Endothelial cell of umbilical vein (primary cell): ENCODE measurements around the gene PDCD1LG2. TPM values are rescaled to one million over a fixed set of nuclear protein-coding genes. Genes with fewer than 3 reads are reported as not detected.
"Not testable (repeated sequence)": the region's sequence is repeated elsewhere in the genome, so short reads cannot be mapped to it uniquely, and the experiment has no call there.

Source experiments
- BruUV-seq: library from RNA; stranded (reverse); fragments of 400-500 nt; replicated peaks from 2 replicates; lab custom pipeline; 2021; lab: Mats Ljungman, UMichigan
- CTCF ChIA-PET: fragments of 300-600, 350-600 bp; sonication (Branson Sonifier 250); formaldehyde crosslinking; loops from one replicate; lab custom pipeline; 2021; ENCODE audit warnings: antibody characterized with exemption, inconsistent platforms; lab: Charles Lee
- POLR2A ChIA-PET: fragments of 300-600, 350-600 bp; sonication (Branson Sonifier 250); formaldehyde crosslinking; loops from one replicate; lab custom pipeline; 2021; ENCODE audit warnings: antibody characterized with exemption, inconsistent platforms; lab: Charles Lee
- DNase-seq: peaks from one replicate; pipeline ENCODE4 v3.0.0-alpha.2; 2011; ENCODE audit warnings: low read depth, low spot score
- FAIRE-seq: peaks from 2 replicates; lab custom pipeline; 2011; peaks lifted over from hg19 to GRCh38; lab: Jason Lieb, UNC
- H2AFZ ChIP-seq: 2 replicates; pipeline ENCODE4 v1.6.0; 2012; ENCODE audit warnings: low read depth, low read length, control low read depth, inconsistent platforms
- H3K27ac ChIP-seq: 2 replicates; pipeline ENCODE4 v1.5.1; 2011; ENCODE audit warnings: low read depth, mild to moderate bottlenecking, control low read depth, low read length, moderate library complexity; ENCODE audit not compliant: insufficient read depth
- H3K27me3 ChIP-seq, 2 experiments: 2 replicates each; pipeline versions ENCODE4 v1.6.0 to v1.6.1; 2011; ENCODE audit warnings: low read length in 2 of 2, mixed read lengths in 1 of 2; ENCODE audit not compliant: control insufficient read depth in 2 of 2, insufficient read depth in 2 of 2
- H3K36me3 ChIP-seq, 2 experiments: 2 replicates in 1 of 2; 3 replicates in 1 of 2; pipeline ENCODE4 v1.5.1; 2011; ENCODE audit warnings: low read length in 2 of 2, mild to moderate bottlenecking in 1 of 2, moderate library complexity in 1 of 2; ENCODE audit not compliant: control insufficient read depth in 2 of 2, insufficient read depth in 2 of 2; ENCODE audit errors: extremely low read depth in 1 of 2
- H3K4me1 ChIP-seq: 3 replicates; pipeline ENCODE4 v1.5.1; 2011; ENCODE audit warnings: mild to moderate bottlenecking, low read length; ENCODE audit not compliant: control insufficient read depth, insufficient read depth; ENCODE audit errors: extremely low read depth
- H3K4me2 ChIP-seq: 2 replicates; pipeline ENCODE4 v1.6.1; 2011; ENCODE audit warnings: low read length, control low read depth, mixed read lengths; ENCODE audit not compliant: insufficient read depth
- H3K4me3 ChIP-seq, 3 experiments: fragments of 200-600 bp in 1 of 3; sonication (generic), shearing (Covaris generic) in 1 of 3; replicated peaks in 1 of 3; 2 replicates each; pipeline ENCODE4 v1.5.1; 2011 to 2016; ENCODE audit warnings: control low read depth in 3 of 3, low read length in 3 of 3, mild to moderate bottlenecking in 2 of 3, inconsistent platforms in 1 of 3, low read depth in 1 of 3, moderate library complexity in 1 of 3; ENCODE audit not compliant: insufficient read depth in 1 of 3
- H3K79me2 ChIP-seq: 2 replicates; pipeline ENCODE4 v1.6.0; 2012; ENCODE audit warnings: low read length, inconsistent platforms; ENCODE audit not compliant: control insufficient read depth, insufficient read depth
- H3K9ac ChIP-seq: replicated peaks from 2 replicates; pipeline ENCODE3; 2011; ENCODE audit warnings: low read length, control low read depth; ENCODE audit not compliant: insufficient read depth; ENCODE audit errors: extremely low read depth
- H3K9me1 ChIP-seq: replicated peaks from 3 replicates; pipeline ENCODE4 v1.6.0; 2011; ENCODE audit warnings: mild to moderate bottlenecking, low read length; ENCODE audit not compliant: control insufficient read depth, insufficient read depth; ENCODE audit errors: extremely low read depth
- H3K9me3 ChIP-seq: replicated peaks from 2 replicates; pipeline ENCODE4 v1.5.1; 2012; ENCODE audit warnings: low read length, inconsistent platforms; ENCODE audit not compliant: control insufficient read depth, insufficient read depth
- H4K20me1 ChIP-seq: replicated peaks from 2 replicates; pipeline ENCODE3; 2011; ENCODE audit warnings: mild to moderate bottlenecking, low read length; ENCODE audit not compliant: control insufficient read depth, insufficient read depth; ENCODE audit errors: extremely low read depth
- GATA2 ChIP-seq: IDR thresholded peaks from 2 replicates; pipeline ENCODE4 v1.7.0; 2011; ENCODE audit warnings: low read depth, mild to moderate bottlenecking, moderate library complexity, mixed read lengths, low read length; ENCODE audit not compliant: insufficient read length, insufficient read depth
- MYC ChIP-seq: IDR thresholded peaks from one replicate; pipeline ENCODE4 v1.6.1; 2011; ENCODE audit warnings: mild to moderate bottlenecking, low read depth, low read length
- POLR2A ChIP-seq: IDR thresholded peaks from 2 replicates; pipeline ENCODE4 v1.6.1; 2012; ENCODE audit warnings: low read depth, mild to moderate bottlenecking, control low read depth, low read length
- dilution Hi-C: fragments of 300-500 bp; cut with MboI; formaldehyde crosslinking; loops from one replicate; pipeline ENCODE4 v1.15.0; 2019; ENCODE audit warnings: low sequenced_read_pairs; ENCODE audit not compliant: extremely low pct_ligation_motif_present
- intact Hi-C: fragments of 100-400 bp; cut with micrococcal nuclease; formaldehyde crosslinking; loops from one replicate; pipeline ENCODE4 v1.10.0; 2022
- polyA plus RNA-seq, 4 experiments: library from polyadenylated mRNA; depleted of rRNA in 3 of 4; stranded (reverse) in 3 of 4; unstranded in 1 of 4; fragments of >200 nt; gene quantifications; 2 replicates each; pipeline versions ENCODE4 v1.2.1 to v1.2.3, GENCODE V29; 2011 to 2012; ENCODE audit warnings: missing spikeins in 1 of 4
- total RNA-seq: library from RNA; stranded (reverse); gene quantifications from 2 replicates; pipeline ENCODE4 v1.2.3, GENCODE V29; 2021
- TF ChIP-seq, protein P1 (sequence below), 2 donors: IDR thresholded peaks; 1 replicate in 1 of 2; 2 replicates in 1 of 2; pipeline ENCODE4 v1.5.1; 2011; ENCODE audit warnings: low read length in 2 of 2, mild to moderate bottlenecking in 2 of 2, moderate library complexity in 2 of 2, control low read depth in 1 of 2, inconsistent platforms in 1 of 2, low read depth in 1 of 2; ENCODE audit not compliant: insufficient read depth in 1 of 2; ENCODE audit errors: extremely low read depth in 1 of 2

The PDCD1LG2 gene
- total and polyA plus RNA-seq, 2 donors (not counting 3 experiments of a cell fraction or from before 2014, with no cell fraction given) = 7.9 to 9.5 TPM

DNA sequence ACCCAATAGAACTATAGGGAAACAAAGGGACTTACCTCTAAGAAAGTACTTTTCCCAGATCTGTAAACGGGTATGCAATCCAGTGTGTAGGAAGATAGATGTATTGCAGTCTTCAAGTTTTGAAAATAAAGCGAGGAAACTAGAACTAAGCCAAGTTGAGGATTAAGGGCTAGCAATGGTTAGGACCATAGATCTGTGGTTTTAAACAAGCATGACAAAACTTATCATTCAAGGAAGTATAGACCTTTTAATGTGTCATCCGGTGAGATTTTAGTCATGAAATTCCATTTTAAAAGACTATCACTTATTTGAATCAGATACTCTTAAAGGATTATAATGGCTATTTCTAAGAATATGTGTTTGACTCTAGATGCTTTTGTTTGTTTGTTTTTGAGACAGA is 39.5 kb upstream of the PDCD1LG2 start:
- H3K4me1 ChIP-seq = no peaks in the 10 kb centered on the region
- H3K27me3 ChIP-seq = no peaks in the 10 kb centered on the region
- no peaks in the 10 kb centered on the region for H3K9me1 ChIP-seq
- H3K79me2 ChIP-seq = no peaks in the 10 kb centered on the region
- no peak overlapping the region for H3K4me3 ChIP-seq
- ChIA-PET POLR2A (no interaction called here), CTCF (interaction anchor here (1.0 to 1.1 kb wide), 2 partner anchors 16 to 129 kb away, joined by 3 read pairs; no protein-coding TSS in a partner anchor)
- H3K9ac ChIP-seq = no peak overlapping the region
- dilution Hi-C loops = no loop called here
- peaks cover 11 to 34% of the 10 kb centered on the region in 2 experiments for H3K36me3 ChIP-seq
- DNase-seq = no peak
- intact Hi-C loops = no loop called here
- H3K27ac ChIP-seq = no peak overlapping the region
- no peak overlapping the region for H2AFZ ChIP-seq
- no peaks in the 10 kb centered on the region for H4K20me1 ChIP-seq
- no peak overlapping the region for H3K4me2 ChIP-seq
- TF ChIP-seq POLR2A (no peak), GATA2 (no peak), MYC (no peak)
- TF ChIP-seq, protein P1, sequence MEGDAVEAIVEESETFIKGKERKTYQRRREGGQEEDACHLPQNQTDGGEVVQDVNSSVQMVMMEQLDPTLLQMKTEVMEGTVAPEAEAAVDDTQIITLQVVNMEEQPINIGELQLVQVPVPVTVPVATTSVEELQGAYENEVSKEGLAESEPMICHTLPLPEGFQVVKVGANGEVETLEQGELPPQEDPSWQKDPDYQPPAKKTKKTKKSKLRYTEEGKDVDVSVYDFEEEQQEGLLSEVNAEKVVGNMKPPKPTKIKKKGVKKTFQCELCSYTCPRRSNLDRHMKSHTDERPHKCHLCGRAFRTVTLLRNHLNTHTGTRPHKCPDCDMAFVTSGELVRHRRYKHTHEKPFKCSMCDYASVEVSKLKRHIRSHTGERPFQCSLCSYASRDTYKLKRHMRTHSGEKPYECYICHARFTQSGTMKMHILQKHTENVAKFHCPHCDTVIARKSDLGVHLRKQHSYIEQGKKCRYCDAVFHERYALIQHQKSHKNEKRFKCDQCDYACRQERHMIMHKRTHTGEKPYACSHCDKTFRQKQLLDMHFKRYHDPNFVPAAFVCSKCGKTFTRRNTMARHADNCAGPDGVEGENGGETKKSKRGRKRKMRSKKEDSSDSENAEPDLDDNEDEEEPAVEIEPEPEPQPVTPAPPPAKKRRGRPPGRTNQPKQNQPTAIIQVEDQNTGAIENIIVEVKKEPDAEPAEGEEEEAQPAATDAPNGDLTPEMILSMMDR (IDR thresholded peaks at IDR 0.05; ENCODE audit: extremely low read depth in 1 of 2, insufficient read depth in 1 of 2, low read depth in 1 of 2, low read length in 2 of 2) = no peak
- no peaks in the 10 kb centered on the region for H3K9me3 ChIP-seq
- FAIRE-seq = no peak
- BruUV-seq = no TSS peak

DNA sequence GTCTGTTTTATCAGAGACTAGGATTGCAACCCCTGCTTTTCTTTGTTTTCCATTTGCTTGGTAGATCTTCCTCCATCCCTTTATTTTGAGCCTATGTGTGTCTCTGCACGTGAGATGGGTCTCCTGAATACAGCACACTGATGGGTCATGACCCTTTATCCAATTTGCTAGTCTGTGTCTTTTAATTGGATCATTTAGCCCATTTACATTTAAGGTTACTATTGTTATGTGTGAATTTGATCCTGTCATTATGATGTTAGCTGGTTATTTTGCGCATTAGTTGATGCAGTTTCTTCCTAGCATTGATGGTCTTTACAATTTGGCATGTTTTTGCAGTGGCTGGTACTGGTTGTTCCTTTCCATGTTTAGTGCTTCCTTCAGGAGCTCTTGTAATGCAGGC is 34.7 kb upstream of the PDCD1LG2 start:
- intact Hi-C loops, dilution Hi-C loops, CTCF ChIA-PET: not testable (repeated sequence)

More for the DNA sequence above, 34.7 kb upstream of the PDCD1LG2 start:
- H3K27me3 ChIP-seq, BruUV-seq, DNase-seq, H3K27ac ChIP-seq, H4K20me1 ChIP-seq, H3K4me2 ChIP-seq, H3K9me1 ChIP-seq, H3K9me3 ChIP-seq, POLR2A ChIA-PET, H3K79me2 ChIP-seq, H3K36me3 ChIP-seq, H3K4me3 ChIP-seq, H3K4me1 ChIP-seq, FAIRE-seq, H3K9ac ChIP-seq, H2AFZ ChIP-seq: not testable (repeated sequence)
